ENCODE results near the gene LDB2. TPM values are rescaled to one million over a fixed set of nuclear protein-coding genes. Genes with fewer than 3 reads are reported as not detected.

LDB2 gene
- total and polyA plus RNA-seq, 2 of the 8 experiments (the other 6 are each of a cell fraction or from before 2014, with no cell fraction given), result 57.0 to 140 TPM

- no peak for TF ChIP-seq JUND (IDR thresholded peaks at IDR 0.05; ENCODE audit: low read length)
- TF ChIP-seq ASH2L (IDR thresholded peaks at IDR 0.05; ENCODE audit: low read length), result no peak
Observed at GRCh38 chr4:16597845-16598596, 300.4 kb downstream of the LDB2 start (continued).

Measured in H1 (cell line).